Measurements from ENCODE around the gene MELK.
"Not testable (repeated sequence)": the region's sequence is repeated elsewhere in the genome, so short reads cannot be mapped to it uniquely, and the experiment has no call there.

Gene MELK

DNA sequence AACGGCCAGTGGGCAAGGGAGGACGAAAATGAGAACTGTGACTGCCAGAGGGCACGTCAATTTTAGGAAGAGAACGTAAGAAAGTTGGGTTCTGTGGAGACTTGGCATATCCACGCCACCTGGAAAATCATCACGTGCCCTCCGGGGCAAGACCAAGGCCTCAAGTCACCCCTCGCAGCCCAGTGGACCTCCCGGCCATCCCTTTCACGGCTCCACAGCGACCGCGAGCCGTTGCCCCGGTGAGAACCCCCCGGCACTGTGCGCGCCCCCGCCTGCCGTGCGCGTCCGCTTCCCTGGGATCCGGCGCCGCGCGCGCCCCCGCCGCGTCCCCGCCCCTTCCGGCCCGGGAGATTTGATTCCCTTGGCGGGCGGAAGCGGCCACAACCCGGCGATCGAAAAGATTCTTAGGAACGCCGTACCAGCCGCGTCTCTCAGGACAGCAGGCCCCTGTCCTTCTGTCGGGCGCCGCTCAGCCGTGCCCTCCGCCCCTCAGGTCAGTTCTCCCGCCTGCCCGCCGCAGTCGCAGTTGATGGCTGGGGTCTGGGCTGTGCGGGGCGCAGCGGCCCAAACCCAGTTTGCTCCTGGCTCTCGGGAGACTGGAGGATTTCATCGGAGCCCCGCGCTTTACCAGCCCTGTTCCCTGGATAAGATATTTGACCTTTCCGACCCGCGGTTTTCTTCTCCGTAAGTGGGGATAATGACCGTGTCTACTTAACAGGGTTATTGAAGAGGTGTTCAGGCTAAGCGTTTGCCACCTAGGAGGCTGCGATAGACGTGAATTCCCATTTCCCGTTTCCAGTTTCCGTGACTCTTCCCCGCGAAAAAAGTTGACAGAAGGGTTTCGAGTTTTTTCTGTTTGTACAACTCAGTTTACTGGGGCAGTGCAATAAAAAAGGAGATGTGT is at the start of gene MELK:
TSS of gene MELK (plus strand) at position 381 of the 904 bp plus-strand sequence. CDS start 8,787 bp downstream, outside the sequence.
- no peak for DNase-seq (ENCODE audit: low read depth)

DNA sequence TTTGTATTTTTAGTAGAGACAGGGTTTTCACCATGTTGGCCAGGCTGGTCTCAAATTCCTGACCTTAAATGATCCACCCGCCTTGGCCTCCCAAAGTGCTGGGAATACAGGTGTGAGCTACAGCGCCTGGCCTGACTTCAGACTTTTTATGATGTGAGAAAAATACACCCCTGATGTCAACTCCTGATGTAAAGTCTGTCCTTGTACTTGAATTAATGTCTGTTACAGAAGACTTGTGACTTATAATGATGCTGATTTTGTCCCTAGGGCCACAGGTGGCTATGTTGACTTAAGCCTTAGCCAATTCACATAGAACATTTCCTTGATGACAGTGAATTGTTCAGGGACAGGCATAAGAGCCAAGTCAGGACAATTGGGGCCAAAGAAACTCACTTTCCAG is 42.5 kb upstream of the MELK start:
- DNase-seq (ENCODE audit: low read depth): no peak

DNA sequence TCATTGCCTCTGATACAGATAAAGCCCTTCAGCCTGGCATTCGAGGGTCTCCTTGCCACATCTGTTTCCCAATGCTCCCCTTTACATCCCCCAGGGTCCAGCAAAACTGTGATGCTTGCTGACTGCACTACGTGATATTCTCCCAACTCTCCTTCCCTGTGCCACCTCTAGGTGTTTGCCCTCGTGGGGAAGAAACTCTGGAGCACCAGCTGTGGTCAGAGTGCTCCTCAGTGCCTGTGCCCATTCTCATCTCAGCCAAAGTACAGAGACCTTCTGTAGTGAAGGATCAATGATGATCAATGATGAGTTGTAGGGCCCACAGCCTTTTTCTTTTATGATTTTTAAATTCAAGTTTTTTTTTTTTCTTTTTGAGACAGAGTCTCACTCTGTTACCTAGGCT is 40.3 kb upstream of the MELK start:
- DNase-seq (ENCODE audit: low read depth): no peak

DNA sequence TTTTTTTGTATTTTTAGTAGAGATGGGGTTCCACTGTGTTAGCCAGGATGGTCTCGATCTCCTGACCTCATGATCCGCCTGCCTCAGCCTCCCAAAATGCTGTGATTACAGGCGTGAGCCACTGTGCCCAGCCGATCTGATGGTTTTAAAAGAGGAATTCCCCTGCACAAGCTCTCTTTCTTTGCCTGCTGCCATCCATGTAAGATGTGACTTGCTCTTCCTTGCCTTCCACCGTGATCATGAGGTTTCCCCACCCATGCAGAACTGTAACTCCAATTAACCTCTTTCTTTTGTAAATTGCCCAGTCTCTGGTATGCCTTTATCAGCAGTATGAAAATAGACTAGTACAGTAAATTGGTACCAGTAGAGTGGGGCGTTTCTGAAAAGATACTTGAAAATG is 39.0 kb upstream of the MELK start:
- not testable (repeated sequence) for DNase-seq (ENCODE audit: low read depth)

DNA sequence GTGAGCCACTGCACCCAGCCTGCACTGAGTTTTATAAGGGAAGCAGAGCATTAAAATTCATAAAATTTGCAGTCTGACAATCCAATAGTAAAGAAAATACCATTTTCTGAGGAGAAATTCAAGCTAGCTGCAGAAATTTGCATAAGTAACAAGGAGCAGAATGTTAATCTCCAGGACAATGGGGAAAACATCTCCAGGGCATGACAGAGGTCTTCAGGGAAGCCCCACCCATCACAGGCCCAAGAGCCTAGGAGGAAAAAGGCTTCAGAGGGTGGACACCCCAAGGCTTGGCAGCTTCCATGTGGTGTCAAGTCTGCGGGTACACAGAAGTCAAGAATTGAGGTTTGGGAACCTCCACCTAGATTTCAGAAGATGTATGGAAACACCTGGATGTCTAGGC is 37.6 kb upstream of the MELK start:
- no peak for DNase-seq (ENCODE audit: low read depth)

GRCh38 chr9:36537861-36538260 is 34.8 kb upstream of the MELK start:
- no peak for DNase-seq (ENCODE audit: low read depth)

DNA sequence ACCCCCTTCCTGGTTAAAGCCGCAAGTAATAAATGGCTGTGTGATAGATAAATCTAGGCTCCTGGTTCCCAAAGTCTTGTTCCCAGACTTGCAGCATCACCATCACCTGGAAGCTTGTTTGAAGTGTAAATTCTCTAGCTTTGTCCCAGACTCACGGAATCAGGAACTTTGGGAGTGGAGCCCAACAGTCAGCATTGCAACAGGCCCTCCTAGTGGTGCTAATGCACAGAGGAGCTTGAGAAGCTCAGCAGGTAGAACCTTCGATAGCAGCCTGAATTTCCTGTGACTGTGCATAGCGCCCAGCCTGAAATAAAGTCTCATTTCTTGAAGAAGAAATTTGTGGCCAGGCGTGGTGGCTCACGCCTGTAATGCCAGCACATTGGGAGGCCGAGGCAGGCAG is 30.3 kb upstream of the MELK start:
- DNase-seq (ENCODE audit: low read depth): no peak

DNA sequence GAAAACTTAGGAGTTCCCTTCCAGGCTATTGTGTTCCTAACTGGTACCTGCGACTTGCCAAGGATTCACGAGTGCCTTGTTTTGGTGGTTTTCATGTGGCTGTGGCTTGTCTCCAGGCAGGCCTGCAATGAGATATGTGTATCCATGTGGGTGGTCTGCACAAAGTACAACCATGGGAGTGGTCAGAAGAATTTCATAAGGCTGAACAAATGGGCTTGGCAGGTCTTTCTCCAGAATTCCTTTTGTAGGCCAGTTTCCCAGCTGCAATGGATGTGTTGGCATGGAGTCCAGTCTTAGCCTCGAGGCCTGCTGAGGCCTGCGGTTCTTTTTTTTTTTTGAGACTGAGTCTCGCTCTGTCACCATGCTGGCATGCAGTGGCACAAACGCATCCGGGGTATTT is 28.8 kb upstream of the MELK start:
- DNase-seq (ENCODE audit: low read depth): peak; percentile 58

GRCh38 chr9:36547598-36547997 is 25.1 kb upstream of the MELK start:
- DNase-seq (ENCODE audit: low read depth): no peak

DNA sequence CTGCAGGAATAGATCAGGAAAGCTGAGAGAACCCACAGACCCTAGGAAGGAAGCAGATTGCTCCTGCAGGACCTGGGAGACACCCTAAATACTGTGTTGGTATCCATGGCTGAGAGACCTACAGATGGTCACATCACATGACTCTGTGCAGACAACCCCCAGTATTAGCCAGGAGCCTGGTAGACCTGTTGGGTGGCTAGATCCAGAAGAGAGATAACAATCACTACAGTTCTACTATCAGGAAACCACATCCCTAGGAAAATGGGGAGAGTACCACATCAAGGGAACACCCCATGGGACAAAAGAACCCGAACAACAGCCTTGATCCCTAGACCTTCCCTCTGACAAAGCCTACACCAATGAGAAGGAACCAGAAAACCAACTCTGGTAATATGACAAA is 24.2 kb upstream of the MELK start:
- no peak for DNase-seq (ENCODE audit: low read depth)

DNA sequence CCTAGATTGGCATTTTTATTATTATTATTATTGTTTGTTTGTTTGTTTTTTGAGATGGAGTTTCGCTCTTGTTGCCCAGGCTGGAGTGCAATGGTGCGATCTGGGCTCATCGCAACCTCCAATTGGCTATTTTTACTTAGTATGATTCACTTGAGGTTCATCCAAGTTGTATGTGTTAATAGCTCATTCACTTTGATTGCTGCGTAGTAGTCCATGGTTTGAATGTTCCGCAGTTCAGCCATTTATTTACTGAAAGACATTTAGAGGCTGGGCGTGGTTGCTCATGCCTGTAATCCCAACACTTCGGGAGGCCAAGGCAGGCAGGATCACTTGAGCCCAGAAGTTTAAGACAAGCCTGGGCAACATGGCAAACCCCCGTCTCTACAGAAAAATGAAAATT is 22.6 kb upstream of the MELK start:
- DNase-seq (ENCODE audit: low read depth): no peak

DNA sequence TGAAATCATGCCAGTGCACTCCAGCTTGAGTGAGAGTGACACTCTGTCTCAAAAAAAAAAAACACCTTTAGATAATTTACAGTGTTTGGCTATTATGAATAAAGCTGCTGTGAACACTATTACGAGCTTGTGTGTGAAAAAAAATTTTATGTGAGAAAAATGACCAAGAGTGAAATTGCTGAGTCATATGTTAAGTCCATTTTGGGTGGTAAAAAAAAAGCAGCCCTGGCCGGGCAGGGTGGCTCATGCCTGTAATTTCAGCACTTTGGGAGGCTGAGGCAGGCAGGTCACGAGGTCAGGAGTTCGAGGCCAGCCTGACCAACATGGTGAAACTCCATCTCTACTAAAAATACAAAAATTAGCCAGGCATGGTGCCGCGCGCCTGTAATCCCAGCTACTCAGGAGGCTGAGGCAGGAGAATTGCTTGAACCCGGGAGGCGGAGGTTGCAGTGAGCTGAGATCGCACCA is 22.0 kb upstream of the MELK start:
- DNase-seq (ENCODE audit: low read depth): not testable (repeated sequence)

- no peak for DNase-seq (ENCODE audit: low read depth)
These were observed 21.6 kb upstream of the MELK start for GRCh38 chr9:36551129-36551528.

GRCh38 chr9:36551910-36552309 is 20.8 kb upstream of the MELK start:
- DNase-seq (ENCODE audit: low read depth): no peak

GRCh38 chr9:36559036-36559695 is 13.5 kb upstream of the MELK start:
- no peak for DNase-seq (ENCODE audit: low read depth)

- no peak for DNase-seq (ENCODE audit: low read depth)
These were observed 11.9 kb upstream of the MELK start for GRCh38 chr9:36560771-36561170.

- DNase-seq (ENCODE audit: low read depth): not testable (repeated sequence)
These were observed 9.9 kb upstream of the MELK start for GRCh38 chr9:36562801-36563200.

GRCh38 chr9:36566813-36567221 is 5.9 kb upstream of the MELK start:
- no peak for DNase-seq (ENCODE audit: low read depth)

DNA sequence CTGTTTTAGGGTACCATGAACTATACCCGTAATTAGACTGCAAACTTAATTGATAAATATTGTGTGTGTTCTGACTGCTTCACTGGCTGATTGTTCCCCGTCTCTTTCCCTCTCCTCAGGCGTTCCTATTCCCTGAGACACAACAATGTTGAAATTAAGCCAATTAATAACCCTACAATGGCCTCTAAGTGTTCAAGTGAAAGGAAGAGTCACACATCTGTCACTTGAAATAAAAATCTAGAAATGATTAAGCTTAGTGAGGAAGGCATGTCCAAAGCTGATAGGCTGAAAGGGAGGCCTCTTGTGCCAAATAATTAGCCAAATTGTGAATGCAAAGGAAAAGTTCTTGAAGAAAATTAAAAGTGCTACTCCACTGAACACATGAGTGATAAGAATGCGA is 4.0 kb upstream of the MELK start:
- DNase-seq (ENCODE audit: low read depth): not testable (repeated sequence)

DNA sequence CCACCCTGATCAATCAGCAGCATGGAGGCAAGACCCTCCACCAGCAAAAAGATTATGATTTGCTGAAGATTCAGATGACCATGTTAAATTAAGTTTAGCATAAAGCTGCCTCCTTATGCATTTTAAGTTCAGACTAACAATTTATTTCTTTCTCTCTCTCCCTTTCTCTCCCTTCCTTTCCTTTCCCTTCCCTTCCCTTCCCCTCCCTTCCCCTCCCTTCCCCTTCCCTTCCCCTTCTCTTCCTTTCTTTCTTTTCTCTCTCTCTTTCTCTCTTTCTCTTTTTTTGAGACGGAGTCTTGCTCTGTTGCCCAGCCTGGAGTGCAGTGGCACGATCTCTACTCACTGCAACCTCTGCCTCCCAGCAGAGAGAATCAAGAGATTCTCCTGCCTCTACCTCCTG is 1.4 kb upstream of the MELK start:
- DNase-seq (ENCODE audit: low read depth): no peak

DNA sequence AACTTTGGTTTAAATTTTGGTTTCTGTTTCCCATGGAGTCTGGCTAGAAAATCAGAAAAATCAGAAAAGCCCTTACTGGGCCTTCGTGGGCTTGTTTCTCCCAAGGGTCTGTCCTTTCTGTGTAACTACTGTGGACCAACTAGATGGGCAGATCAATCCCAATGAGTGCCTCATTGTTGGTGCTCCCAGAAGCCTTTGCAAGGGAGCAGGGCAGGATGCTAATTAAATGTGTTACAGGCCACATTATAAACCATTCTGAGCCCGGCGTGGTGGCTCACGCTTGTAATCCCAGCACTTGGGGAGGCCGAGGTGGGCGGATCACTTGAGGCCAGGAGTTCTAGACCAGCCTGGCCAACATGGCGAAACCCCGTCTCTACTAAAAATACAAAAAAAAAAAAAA is 1.4 kb downstream of the MELK start:
- not testable (repeated sequence) for DNase-seq (ENCODE audit: low read depth)

DNA sequence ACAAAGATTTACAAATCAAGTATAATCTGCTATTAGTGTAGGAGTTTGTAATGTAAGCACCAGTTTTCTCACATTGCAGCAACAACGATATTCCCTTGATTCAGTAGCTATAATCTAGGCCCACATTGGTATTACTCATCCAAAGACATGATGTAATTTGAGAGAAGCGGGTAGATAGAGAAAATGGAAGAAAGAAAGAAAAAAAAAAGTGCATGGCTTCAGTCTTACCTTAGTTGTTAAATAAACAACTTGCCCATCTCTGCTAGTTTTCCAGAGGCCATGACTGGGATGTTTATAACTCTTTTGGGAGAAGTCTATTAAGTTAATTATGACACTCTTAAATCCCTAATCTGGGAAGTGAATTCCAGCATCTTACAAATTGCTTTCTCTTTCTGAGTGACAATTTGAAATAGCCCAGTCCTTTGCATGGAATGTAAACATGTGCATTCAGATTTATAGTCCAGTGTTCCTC is 2.8 kb downstream of the MELK start:
- DNase-seq (ENCODE audit: low read depth): no peak

DNA sequence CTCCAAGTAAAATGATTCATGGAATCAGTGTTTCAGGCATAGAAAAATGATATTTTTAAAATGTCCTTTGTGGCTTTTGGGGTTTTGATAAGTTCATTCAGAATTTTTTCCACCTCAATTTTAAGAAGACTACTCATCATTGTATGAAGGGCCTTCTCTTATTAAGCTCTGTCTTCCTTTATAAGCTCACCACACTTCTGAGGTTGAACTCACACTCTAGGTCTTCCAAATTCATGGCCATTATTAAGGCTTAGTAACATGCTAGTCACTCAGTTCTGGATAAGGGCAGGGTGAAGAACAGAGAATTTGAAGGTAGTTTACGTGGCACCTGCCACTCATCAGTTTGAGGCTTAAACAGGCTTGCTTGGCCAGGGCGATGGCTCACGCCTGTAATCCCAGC is 4.2 kb downstream of the MELK start:
- no peak for DNase-seq (ENCODE audit: low read depth)
